K562 (cell line): Measurements from ENCODE around the gene SH3PXD2B. TPM values are rescaled to one million over a fixed set of nuclear protein-coding genes. Genes with fewer than 3 reads are reported as not detected.

ENCODE experiments used
- BRD4 ChIP-seq: fragments of 200-600 bp; sonication (generic); IDR thresholded peaks from 2 replicates; pipeline ENCODE4 v1.6.1; 2017; ENCODE audit warnings: inconsistent platforms
- CCNT2 ChIP-seq: IDR thresholded peaks from 2 replicates; pipeline ENCODE4 v1.6.1; 2011; ENCODE audit warnings: borderline replicate concordance, low read depth, mild to moderate bottlenecking, moderate library complexity, mixed read lengths, low read length; ENCODE audit not compliant: insufficient read length; ENCODE audit errors: extremely low read depth
- CTBP1 ChIP-seq: fragments of 450-650 bp; IDR thresholded peaks from 2 replicates; pipeline ENCODE4 v1.6.1; 2016; ENCODE audit warnings: borderline replicate concordance
- HMGN3 ChIP-seq: IDR thresholded peaks from 2 replicates; pipeline ENCODE4 v1.6.1; 2011; ENCODE audit warnings: borderline replicate concordance, low read depth, mild to moderate bottlenecking, mixed read lengths, low read length; ENCODE audit not compliant: insufficient read length; ENCODE audit errors: extremely low read depth
- L3MBTL2 ChIP-seq: fragments of 450-650 bp; IDR thresholded peaks from 2 replicates; pipeline ENCODE4 v1.6.1; 2016; ENCODE audit warnings: mild to moderate bottlenecking, moderate library complexity
- NCOA6 ChIP-seq: fragments of 450-650 bp; IDR thresholded peaks from 2 replicates; pipeline ENCODE4 v1.6.1; 2017; ENCODE audit warnings: mild to moderate bottlenecking
- RAD21 ChIP-seq, 2 experiments: fragments of 250-450 bp in 1 of 2; fragments of 450-650 bp in 1 of 2; sonication (Bioruptor Pico) in 1 of 2; formaldehyde crosslinking in 1 of 2; IDR thresholded peaks in 1 of 2; conservative IDR thresholded peaks in 1 of 2; 2 replicates each; pipeline versions ENCODE4 v1.4.0 to v1.8.0; 2020 to 2022; ENCODE audit warnings: mild to moderate bottlenecking in 2 of 2, moderate library complexity in 1 of 2
- SAFB2 ChIP-seq: fragments of 200-400 bp; formaldehyde crosslinking; IDR thresholded peaks from 2 replicates; pipeline ENCODE4 v1.6.1; 2018; ENCODE audit warnings: borderline replicate concordance, low read length, low read depth, moderate library complexity; ENCODE audit not compliant: severe bottlenecking
- SMAD4 ChIP-seq: fragments of 250-450 bp; sonication (Bioruptor Pico); conservative IDR thresholded peaks from 2 replicates; pipeline ENCODE4 v1.8.0; 2021; ENCODE audit warnings: inconsistent platforms, mild to moderate bottlenecking, moderate library complexity
- ZBTB7A ChIP-seq: IDR thresholded peaks from 2 replicates; pipeline ENCODE4 v1.6.1; 2011; ENCODE audit warnings: low read depth, mild to moderate bottlenecking, low read length, moderate library complexity, borderline replicate concordance; ENCODE audit not compliant: control insufficient read depth
- ZFP30 ChIP-seq: fragments of 250-450 bp; sonication (Bioruptor Pico); IDR thresholded peaks from 2 replicates; pipeline ENCODE4 v1.8.0; 2022; ENCODE audit warnings: moderate library complexity, mild to moderate bottlenecking, inconsistent platforms, borderline replicate concordance
- polyA plus RNA-seq, 8 experiments: library from polyadenylated mRNA; depleted of rRNA in 4 of 8; stranded (reverse) in 5 of 8; unstranded in 3 of 8; fragments of >200 nt; fragmentation: Nextera tagmentation in 2 of 8; fragmentation: Illumina TruSeq in 1 of 8; extraction: Ambion mirVana in 2 of 8; extraction: Trizol in 1 of 8; gene quantifications; 2 replicates each; pipeline versions ENCODE4 v1.2.1 to v1.2.3, GENCODE V29; 2011 to 2014; ENCODE audit warnings: inconsistent platforms in 1 of 8, missing spikeins in 1 of 8
- total RNA-seq, 7 experiments: library from RNA; depleted of rRNA in 6 of 7; stranded (reverse); fragments of >200 nt in 6 of 7; fragmentation: Illumina TruSeq in 2 of 7; extraction: Trizol in 2 of 7; gene quantifications; 2 replicates each; pipeline versions ENCODE4 v1.2.1 to v1.2.3, GENCODE V29; 2011 to 2021; ENCODE audit warnings: low replicate concordance in 1 of 7
- TF ChIP-seq, protein P1 (sequence below): fragments of 250-450 bp; sonication (Bioruptor Pico); IDR thresholded peaks from 2 replicates; pipeline ENCODE4 v1.4.0; 2020; ENCODE audit warnings: mild to moderate bottlenecking, moderate library complexity
- TF ChIP-seq, protein P2 (sequence below), 2 experiments: IDR thresholded peaks; 2 replicates each; pipeline ENCODE4 v1.6.1; 2011; ENCODE audit warnings: borderline replicate concordance in 1 of 2, control low read depth in 1 of 2, low read depth in 1 of 2, low read length in 1 of 2, mild to moderate bottlenecking in 1 of 2, mixed read lengths in 1 of 2, moderate library complexity in 1 of 2; ENCODE audit not compliant: insufficient read depth in 1 of 2, insufficient read length in 1 of 2, poor library complexity in 1 of 2, severe bottlenecking in 1 of 2; ENCODE audit errors: extremely low read depth in 1 of 2

The SH3PXD2B gene
- total and polyA plus RNA-seq, 9 of the 15 experiments (the other 6 are each of a cell fraction or from before 2014, with no cell fraction given), result 0.04 to 0.66 (median 0.19) TPM

DNA sequence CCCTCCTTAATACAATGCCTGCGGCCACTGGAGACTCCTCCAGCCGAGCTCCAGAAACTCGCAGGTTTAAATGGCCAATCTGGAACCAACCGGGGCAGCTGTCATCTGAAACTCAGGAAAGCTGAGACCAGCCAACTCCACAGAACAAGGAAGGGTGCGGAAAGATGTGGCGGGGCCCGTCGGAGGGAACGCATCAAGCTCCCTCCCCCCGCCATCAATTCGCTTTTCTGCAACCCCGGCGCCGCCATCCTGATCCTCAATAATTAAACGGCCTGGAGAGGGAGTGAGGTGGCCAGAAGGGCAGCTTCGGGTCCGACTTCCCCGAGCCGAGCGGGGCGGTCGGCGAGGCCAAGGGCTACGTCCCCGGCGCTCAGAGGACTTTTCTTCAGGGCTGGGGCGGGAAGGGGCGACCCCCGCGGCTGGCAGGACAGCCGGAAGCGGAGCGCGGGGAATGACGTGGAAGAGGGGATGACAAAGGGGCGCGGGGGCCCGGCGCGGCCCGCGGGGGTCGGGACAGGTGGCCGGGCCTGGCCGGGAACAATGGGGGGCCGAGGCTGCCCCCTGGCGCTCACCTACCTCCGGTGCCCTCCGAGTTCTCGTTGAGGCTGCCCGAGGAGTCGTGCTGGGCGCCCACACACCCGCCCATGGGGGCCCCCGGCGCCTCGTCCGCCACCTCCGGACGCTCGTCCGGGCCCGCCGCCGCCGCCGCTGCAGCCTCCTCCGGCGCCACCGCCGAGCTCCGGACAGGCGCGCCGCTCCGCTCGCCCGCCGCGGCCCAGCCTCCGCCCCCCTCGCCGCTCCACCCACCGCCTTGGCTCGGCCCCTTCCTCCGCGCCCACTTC lies 171.1 kb downstream of the SH3PXD2B start, which contains the start of gene UBTD2 (continued):
- TF ChIP-seq ZFP30 (CRISPR knock-in tag) (no peak), SAFB2 (no peak), BRD4 (0 out of 2 replicates have a peak, but pooled peaks have one; percentile 16), NCOA6 (peak; percentile 48; the same call in 1 of the 2 replicates), L3MBTL2 (peak; percentile 41; the same call in 1 of the 2 replicates), SMAD4 (CRISPR knock-in tag) (0 out of 2 replicates have a peak, but pooled peaks have one; percentile 26), ZBTB7A (0 out of 2 replicates have a peak, but pooled peaks have one; percentile 49), HMGN3 (no peak), CCNT2 (peak; percentile 13), RAD21 (CRISPR knock-in tag; conservative IDR thresholded peaks at IDR 0.05 in 1 of 2, IDR thresholded peaks at IDR 0.05 in 1 of 2) (peak in 1 of 2 experiments; percentile 19; a peak in 1 of 4 replicates), CTBP1 (peak; percentile 26; the same call in 1 of the 2 replicates)
- TF ChIP-seq, protein P1, sequence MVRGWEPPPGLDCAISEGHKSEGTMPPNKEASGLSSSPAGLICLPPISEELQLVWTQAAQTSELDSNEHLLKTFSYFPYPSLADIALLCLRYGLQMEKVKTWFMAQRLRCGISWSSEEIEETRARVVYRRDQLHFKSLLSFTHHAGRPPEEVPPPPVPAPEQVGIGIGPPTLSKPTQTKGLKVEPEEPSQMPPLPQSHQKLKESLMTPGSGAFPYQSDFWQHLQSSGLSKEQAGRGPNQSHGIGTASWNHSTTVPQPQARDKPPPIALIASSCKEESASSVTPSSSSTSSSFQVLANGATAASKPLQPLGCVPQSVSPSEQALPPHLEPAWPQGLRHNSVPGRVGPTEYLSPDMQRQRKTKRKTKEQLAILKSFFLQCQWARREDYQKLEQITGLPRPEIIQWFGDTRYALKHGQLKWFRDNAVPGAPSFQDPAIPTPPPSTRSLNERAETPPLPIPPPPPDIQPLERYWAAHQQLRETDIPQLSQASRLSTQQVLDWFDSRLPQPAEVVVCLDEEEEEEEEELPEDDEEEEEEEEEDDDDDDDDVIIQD, result no peak
- TF ChIP-seq, protein P2, sequence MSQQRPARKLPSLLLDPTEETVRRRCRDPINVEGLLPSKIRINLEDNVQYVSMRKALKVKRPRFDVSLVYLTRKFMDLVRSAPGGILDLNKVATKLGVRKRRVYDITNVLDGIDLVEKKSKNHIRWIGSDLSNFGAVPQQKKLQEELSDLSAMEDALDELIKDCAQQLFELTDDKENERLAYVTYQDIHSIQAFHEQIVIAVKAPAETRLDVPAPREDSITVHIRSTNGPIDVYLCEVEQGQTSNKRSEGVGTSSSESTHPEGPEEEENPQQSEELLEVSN (IDR thresholded peaks at IDR 0.05; ENCODE audit: borderline replicate concordance in 1 of 2, extremely low read depth in 1 of 2, insufficient read depth in 1 of 2, insufficient read length in 1 of 2, low read depth in 1 of 2, low read length in 1 of 2, poor library complexity in 1 of 2, severe bottlenecking in 1 of 2), result peak in 1 of 2 experiments; percentile 30
